NCI-H2196 (cell line): Measurements from ENCODE around the gene PRDX3.
"Not testable (repeated sequence)": the region's sequence is repeated elsewhere in the genome, so short reads cannot be mapped to it uniquely, and the experiment has no call there.

Experiments used
- DNase-seq: peaks from one replicate; lab custom pipeline; 2025; ENCODE audit not compliant: unreplicated experiment; lab: John Stamatoyannopoulos, UW

Gene PRDX3

GRCh38 chr10:119206603-119207365 is 28.2 kb upstream of the PRDX3 start:
- peak; percentile 63 for DNase-seq

- DNase-seq, result no peak
Observed at GRCh38 chr10:119205894-119206602, 27.4 kb upstream of the PRDX3 start.

GRCh38 chr10:119203006-119203405 is 24.4 kb upstream of the PRDX3 start:
- no peak for DNase-seq

GRCh38 chr10:119201233-119201632 is 22.6 kb upstream of the PRDX3 start:
- no peak for DNase-seq

GRCh38 chr10:119199231-119199992 is 20.8 kb upstream of the PRDX3 start:
- DNase-seq, result peak; percentile 41

- no peak for DNase-seq
Observed at GRCh38 chr10:119198438-119198837, 19.8 kb upstream of the PRDX3 start.

GRCh38 chr10:119197921-119198320 is 19.3 kb upstream of the PRDX3 start:
- no peak for DNase-seq

- DNase-seq, result no peak
Observed at GRCh38 chr10:119191881-119192280, 13.3 kb upstream of the PRDX3 start.

- DNase-seq, result no peak
Observed at GRCh38 chr10:119190954-119191785, 12.6 kb upstream of the PRDX3 start.

- DNase-seq, result no peak
Observed at GRCh38 chr10:119190353-119190752, 11.7 kb upstream of the PRDX3 start.

- no peak for DNase-seq
Observed at GRCh38 chr10:119189811-119190282, 11.2 kb upstream of the PRDX3 start.

GRCh38 chr10:119183664-119184412 is 5.2 kb upstream of the PRDX3 start:
- no peak for DNase-seq

- DNase-seq, result not testable (repeated sequence)
Observed at GRCh38 chr10:119180850-119181400, 2.3 kb upstream of the PRDX3 start.

GRCh38 chr10:119177708-119178371 is 772 bp downstream of the PRDX3 start:
- DNase-seq, result no peak

GRCh38 chr10:119176166-119176565 is 2.4 kb downstream of the PRDX3 start:
- DNase-seq, result no peak

GRCh38 chr10:119174109-119174508 is 4.5 kb downstream of the PRDX3 start:
- DNase-seq, result no peak

- DNase-seq, result no peak
Observed at GRCh38 chr10:119167041-119167440, 11.6 kb downstream of the PRDX3 start.

GRCh38 chr10:119166564-119166963 is 12.0 kb downstream of the PRDX3 start:
- DNase-seq, result no peak

- DNase-seq, result no peak
Observed at GRCh38 chr10:119166118-119166500, 12.5 kb downstream of the PRDX3 start.
